Tibial nerve (tissue), 4 donors: ENCODE measurements around the gene LINGO1. TPM values are rescaled to one million over a fixed set of nuclear protein-coding genes. Genes with fewer than 3 reads are reported as not detected.

Source experiments
- DNase-seq, 2 donors: peaks; one replicate each; pipeline ENCODE4 v3.0.0-alpha.2; 2019; ENCODE audit warnings: low spot score in 2 of 2
- H3K27ac ChIP-seq, 4 donors: fragments of 200-600 bp; sonication (generic) in 3 of 4; one replicate each; pipeline ENCODE4 v1.5.1; 2017 to 2019; ENCODE audit warnings: mild to moderate bottlenecking in 1 of 4
- H3K27me3 ChIP-seq, 2 donors: fragments of 200-600 bp; sonication (generic) in 1 of 2; one replicate each; pipeline versions ENCODE4 v1.5.1 to v1.6.0; 2017 to 2019
- H3K36me3 ChIP-seq, 3 donors: fragments of 200-600 bp; sonication (generic); one replicate each; pipeline ENCODE4 v1.5.1; 2018 to 2019
- H3K4me1 ChIP-seq, 4 donors: fragments of 200-600 bp; sonication (generic) in 3 of 4; one replicate each; pipeline ENCODE4 v1.5.1; 2017 to 2019
- H3K4me3 ChIP-seq, 4 donors: fragments of 200-600 bp; sonication (generic) in 3 of 4; one replicate each; pipeline ENCODE4 v1.5.1; 2017 to 2019; ENCODE audit warnings: mild to moderate bottlenecking in 1 of 4, moderate library complexity in 1 of 4
- H3K9me3 ChIP-seq, 4 donors: fragments of 200-600 bp; sonication (generic) in 3 of 4; one replicate each; pipeline ENCODE4 v1.5.1; 2017 to 2019
- EP300 ChIP-seq, 2 donors: sonication (generic); formaldehyde crosslinking; IDR thresholded peaks; one replicate each; pipeline ENCODE4 v1.6.1; 2017; ENCODE audit warnings: antibody characterized with exemption in 2 of 2, mild to moderate bottlenecking in 1 of 2
- POLR2A ChIP-seq, 2 donors: fragments of 450-650 bp; IDR thresholded peaks; one replicate each; pipeline ENCODE4 v1.6.1; 2017; ENCODE audit warnings: antibody characterized with exemption in 2 of 2, mild to moderate bottlenecking in 2 of 2, moderate library complexity in 2 of 2
- WGBS, 2 donors: methylation state at CpG; one replicate each; pipeline ENCODE4 v1.1.5; 2018; 5-methylcytosine and 5-hydroxymethylcytosine counted together
- total RNA-seq, 4 donors: library from RNA; depleted of rRNA; stranded (reverse); fragments of >200 nt; gene quantifications; one replicate each; pipeline ENCODE4 v1.1.0, GENCODE V29; 2016
- TF ChIP-seq, protein P1 (sequence below), 5 experiments: fragments of 200-600 bp in 3 of 5; fragments of 450-650 bp in 2 of 5; sonication (generic) in 3 of 5; IDR thresholded peaks; one replicate each; pipeline ENCODE4 v1.5.1; 2016 to 2019; ENCODE audit warnings: antibody characterized with exemption in 5 of 5, mild to moderate bottlenecking in 3 of 5, moderate library complexity in 2 of 5

Gene LINGO1
- total RNA-seq, 4 donors from 2014 or later: 0.42 to 2.4 (median 1.3) TPM

DNA sequence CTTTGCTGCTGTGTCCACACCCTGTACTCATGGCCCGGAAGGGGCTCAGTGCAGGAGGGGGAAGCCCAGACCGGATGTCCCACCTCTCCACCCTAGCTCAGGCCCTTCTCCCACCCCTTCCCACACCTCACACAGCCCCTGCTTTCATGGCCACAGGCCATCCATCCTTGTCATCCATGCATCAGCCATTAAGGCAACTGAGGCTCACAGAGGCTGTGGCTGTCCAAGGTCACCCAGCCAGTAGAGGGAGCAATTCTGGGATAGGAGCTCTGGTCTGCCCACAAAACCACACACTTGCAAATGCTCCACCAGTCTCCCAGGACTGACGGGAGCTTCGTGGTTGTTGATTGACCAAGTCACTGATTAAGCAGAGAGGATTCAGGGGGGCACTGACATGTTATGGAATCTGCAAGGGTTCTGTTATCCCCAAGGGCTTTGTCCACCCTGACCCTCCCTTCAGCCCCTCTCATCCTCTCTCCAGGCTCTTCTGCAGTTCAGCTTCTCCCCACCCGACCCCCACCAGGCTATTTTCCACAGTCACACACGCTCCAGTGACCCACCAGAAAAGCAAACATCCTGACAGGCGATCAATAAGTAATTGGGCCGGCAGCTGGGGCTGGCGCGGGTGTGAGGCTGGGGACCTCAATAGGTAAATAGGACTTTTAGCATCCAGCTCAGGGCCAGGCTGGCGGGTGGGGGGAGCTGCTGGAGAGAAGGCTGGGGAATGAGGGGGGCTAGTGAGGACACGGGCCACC is 15.1 kb downstream of the LINGO1 start:
- H3K4me3 ChIP-seq: no peak overlapping the region
- H3K27me3 ChIP-seq: no peaks in the 10 kb centered on the region
- TF ChIP-seq POLR2A (IDR thresholded peaks at IDR 0.05): no peak
- TF ChIP-seq EP300 (IDR thresholded peaks at IDR 0.05): no peak
- TF ChIP-seq, protein P1, sequence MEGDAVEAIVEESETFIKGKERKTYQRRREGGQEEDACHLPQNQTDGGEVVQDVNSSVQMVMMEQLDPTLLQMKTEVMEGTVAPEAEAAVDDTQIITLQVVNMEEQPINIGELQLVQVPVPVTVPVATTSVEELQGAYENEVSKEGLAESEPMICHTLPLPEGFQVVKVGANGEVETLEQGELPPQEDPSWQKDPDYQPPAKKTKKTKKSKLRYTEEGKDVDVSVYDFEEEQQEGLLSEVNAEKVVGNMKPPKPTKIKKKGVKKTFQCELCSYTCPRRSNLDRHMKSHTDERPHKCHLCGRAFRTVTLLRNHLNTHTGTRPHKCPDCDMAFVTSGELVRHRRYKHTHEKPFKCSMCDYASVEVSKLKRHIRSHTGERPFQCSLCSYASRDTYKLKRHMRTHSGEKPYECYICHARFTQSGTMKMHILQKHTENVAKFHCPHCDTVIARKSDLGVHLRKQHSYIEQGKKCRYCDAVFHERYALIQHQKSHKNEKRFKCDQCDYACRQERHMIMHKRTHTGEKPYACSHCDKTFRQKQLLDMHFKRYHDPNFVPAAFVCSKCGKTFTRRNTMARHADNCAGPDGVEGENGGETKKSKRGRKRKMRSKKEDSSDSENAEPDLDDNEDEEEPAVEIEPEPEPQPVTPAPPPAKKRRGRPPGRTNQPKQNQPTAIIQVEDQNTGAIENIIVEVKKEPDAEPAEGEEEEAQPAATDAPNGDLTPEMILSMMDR (IDR thresholded peaks at IDR 0.05): no peak
- H3K36me3 ChIP-seq: no peaks in the 10 kb centered on the region
- H3K4me1 ChIP-seq: no peaks in the 10 kb centered on the region
- WGBS, 2 donors: 80 to 81% methylated on average over 12 of the region's 12 CpGs
- no peak for DNase-seq
- H3K27ac ChIP-seq: no peak overlapping the region
- no peaks in the 10 kb centered on the region for H3K9me3 ChIP-seq

DNA sequence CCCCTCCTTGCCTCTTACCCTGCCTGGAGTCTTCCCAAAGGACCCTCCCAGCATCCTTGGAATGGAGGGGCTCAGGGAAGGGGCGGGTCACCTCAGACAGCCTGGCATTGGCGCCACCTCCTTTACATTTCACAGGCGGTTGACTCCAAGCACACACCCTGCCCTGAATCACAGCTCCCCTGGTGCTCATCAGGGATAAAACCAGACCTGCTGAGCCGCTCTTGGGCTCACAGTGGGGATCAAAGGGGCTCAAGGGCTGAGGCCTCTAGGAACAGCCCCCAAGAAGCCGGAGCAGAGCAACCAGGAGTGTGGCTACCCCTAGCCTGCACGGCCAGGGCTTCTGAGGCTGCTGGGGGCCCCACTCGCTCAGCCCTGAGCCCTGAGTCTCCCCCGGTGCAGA is 16.6 kb downstream of the LINGO1 start:
- DNase-seq: no peak
- Histone ChIP-seq H3K4me3 (no peak overlapping the region), H3K4me1 (peaks cover 0 to 8% (median 0%) of the 10 kb centered on the region in 4 donors), H3K36me3 (no peaks in the 10 kb centered on the region), H3K9me3 (no peaks in the 10 kb centered on the region), H3K27me3 (no peaks in the 10 kb centered on the region), H3K27ac (no peak overlapping the region)
- WGBS, 2 donors: 74 to 80% methylated on average over 1 to 8 of the region's 8 CpGs
- TF ChIP-seq, protein P1 (IDR thresholded peaks at IDR 0.05): no peak

DNA sequence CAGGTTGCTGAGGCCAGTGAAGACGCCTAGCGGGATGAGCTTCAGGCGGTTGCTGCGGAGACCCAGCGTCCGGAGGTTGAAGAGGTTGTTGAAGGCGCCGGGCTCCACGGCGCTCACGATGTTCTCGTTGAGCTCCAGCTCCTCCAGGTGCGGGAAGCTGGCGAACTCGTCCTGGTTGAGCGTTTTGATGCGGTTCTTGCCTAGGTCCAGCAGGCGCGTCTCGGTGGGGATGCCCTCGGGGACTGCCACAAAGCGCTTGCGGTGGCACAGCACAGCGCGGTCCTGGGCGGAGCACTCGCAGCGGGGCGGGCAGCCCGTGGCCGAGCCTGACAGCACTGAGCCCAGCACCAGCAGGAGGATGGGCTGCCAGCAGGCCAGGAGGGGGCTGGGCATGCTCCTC is 17.2 kb downstream of the LINGO1 start:
- DNase-seq: no peak
- no peak overlapping the region for H3K4me3 ChIP-seq
- TF ChIP-seq POLR2A (IDR thresholded peaks at IDR 0.05) (no peak), EP300 (IDR thresholded peaks at IDR 0.05) (no peak)
- TF ChIP-seq, protein P1 (IDR thresholded peaks at IDR 0.05): no peak
- WGBS, 2 donors: 91 to 94% methylated on average over 23 to 31 of the region's 31 CpGs
- H3K36me3 ChIP-seq: no peaks in the 10 kb centered on the region
- no peaks in the 10 kb centered on the region for H3K27me3 ChIP-seq
- H3K27ac ChIP-seq: no peak overlapping the region
- peaks cover 0 to 14% (median 0%) of the 10 kb centered on the region in 4 donors for H3K4me1 ChIP-seq
- no peaks in the 10 kb centered on the region for H3K9me3 ChIP-seq

DNA sequence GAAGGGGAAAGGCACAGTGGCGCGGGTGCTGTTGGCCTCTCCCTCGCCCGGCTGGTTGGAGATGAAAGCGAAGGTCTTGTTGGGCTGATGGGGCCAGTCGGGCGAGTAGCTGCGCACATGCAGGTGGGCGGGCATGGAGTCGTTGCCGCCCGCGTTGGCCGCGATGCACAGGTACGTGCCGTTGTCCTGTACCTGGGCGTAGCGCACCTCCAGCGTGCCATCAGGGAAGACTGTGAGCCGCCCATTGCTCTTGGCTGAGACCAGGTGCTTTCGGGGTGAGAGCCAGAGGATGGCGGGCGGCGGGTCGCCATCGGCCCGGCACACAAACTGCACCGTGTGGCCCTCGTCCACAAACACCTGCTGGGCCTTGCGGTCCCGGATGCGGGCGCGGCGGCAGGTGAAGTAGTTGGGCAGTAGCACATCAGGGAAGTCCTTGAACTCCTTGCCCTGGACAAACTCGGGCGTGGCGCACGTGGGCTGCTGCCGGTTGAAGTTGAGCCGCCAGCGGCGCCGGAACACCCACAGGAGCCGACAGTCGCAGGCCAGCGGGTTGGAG is 18.4 kb downstream of the LINGO1 start:
- 92 to 96% methylated on average over 43 to 48 of the region's 48 CpGs for WGBS, 2 donors
- Histone ChIP-seq H3K4me3 (no peak overlapping the region), H3K4me1 (peaks cover 0 to 15% (median 0%) of the 10 kb centered on the region in 4 donors), H3K9me3 (no peaks in the 10 kb centered on the region), H3K36me3 (no peaks in the 10 kb centered on the region), H3K27ac (no peak overlapping the region), H3K27me3 (no peaks in the 10 kb centered on the region)
- no peak for TF ChIP-seq POLR2A (IDR thresholded peaks at IDR 0.05)
- DNase-seq: no peak

DNA sequence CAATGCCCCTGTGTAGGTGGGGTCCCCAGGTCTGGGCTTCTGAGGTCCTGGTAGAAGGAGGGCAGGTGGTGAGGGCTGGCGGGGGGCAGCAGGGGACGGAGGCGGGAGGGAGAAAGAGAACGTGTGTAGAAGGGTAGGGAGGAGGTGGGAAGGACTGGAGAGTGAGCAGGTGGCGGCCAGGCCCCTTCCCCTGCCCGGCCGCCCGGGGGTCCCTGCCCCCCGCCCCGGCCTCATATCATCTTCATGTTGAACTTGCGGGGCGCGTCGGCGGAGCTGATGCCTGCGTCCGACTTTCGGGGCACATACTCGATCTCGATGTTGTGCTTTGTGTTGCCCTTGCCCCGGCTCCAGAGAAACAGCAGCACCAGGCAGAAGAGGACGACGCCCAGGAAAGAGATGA is 18.9 kb downstream of the LINGO1 start:
- DNase-seq: no peak
- Histone ChIP-seq H3K4me3 (no peak overlapping the region), H3K27ac (no peak overlapping the region), H3K9me3 (no peaks in the 10 kb centered on the region), H3K27me3 (no peaks in the 10 kb centered on the region), H3K36me3 (no peaks in the 10 kb centered on the region), H3K4me1 (peaks cover 0 to 15% (median 0%) of the 10 kb centered on the region in 4 donors)
- 91 to 92% methylated on average over 22 to 23 of the region's 23 CpGs for WGBS, 2 donors
- TF ChIP-seq, protein P1 (IDR thresholded peaks at IDR 0.05): no peak
- TF ChIP-seq POLR2A (IDR thresholded peaks at IDR 0.05): no peak
- no peak for TF ChIP-seq EP300 (IDR thresholded peaks at IDR 0.05)
